Coronary artery (tissue), 2 donors: ENCODE data around the gene CROCC.

ENCODE experiments used
- DNase-seq: peaks from one replicate; pipeline ENCODE4 v3.0.0-alpha.2; 2017; ENCODE audit warnings: low spot score
- H3K27ac ChIP-seq, 2 donors: fragments of 200-600 bp; sonication (generic); one replicate each; pipeline ENCODE4 v1.5.1; 2016 to 2019
- H3K4me3 ChIP-seq: fragments of 200-600 bp; sonication (generic); 2 replicates; pipeline ENCODE4 v1.5.1; 2016; ENCODE audit warnings: mild to moderate bottlenecking, moderate library complexity
- CTCF ChIP-seq: fragments of 200-600 bp; sonication (generic); IDR thresholded peaks from one replicate; pipeline ENCODE4 v1.5.1; 2019; ENCODE audit warnings: antibody characterized with exemption

Gene CROCC

GRCh38 chr1:16992675-16993074 lies 70.9 kb downstream of the CROCC start:
- no peak overlapping the region for H3K4me3 ChIP-seq
- no peak for DNase-seq

GRCh38 chr1:16993521-16994038 lies 71.8 kb downstream of the CROCC start:
- no peak for DNase-seq
- no peak overlapping the region for H3K27ac ChIP-seq
- no peak overlapping the region for H3K4me3 ChIP-seq
- no peak for TF ChIP-seq CTCF

More at GRCh38 chr1:16992675-16993074, 70.9 kb downstream of the CROCC start:
- TF ChIP-seq CTCF = no peak
- no peak overlapping the region for H3K27ac ChIP-seq

- TF ChIP-seq CTCF = no peak
- H3K4me3 ChIP-seq = no peak overlapping the region
- no peak overlapping the region for H3K27ac ChIP-seq
- no peak for DNase-seq
Measured at GRCh38 chr1:16996845-16997244, 75.1 kb downstream of the CROCC start.

- Histone ChIP-seq H3K27ac (no peak overlapping the region), H3K4me3 (no peak overlapping the region)
- DNase-seq = no peak
- no peak for TF ChIP-seq CTCF
Measured at GRCh38 chr1:16998589-16998988, 76.9 kb downstream of the CROCC start.

- Histone ChIP-seq H3K4me3 (no peak overlapping the region), H3K27ac (no peak overlapping the region)
- no peak for TF ChIP-seq CTCF
- no peak for DNase-seq
Measured at GRCh38 chr1:16999863-17000262, 78.1 kb downstream of the CROCC start.

GRCh38 chr1:17001760-17002523 lies 80.2 kb downstream of the CROCC start:
- no peak for DNase-seq
- H3K27ac ChIP-seq = no peak overlapping the region
- H3K4me3 ChIP-seq = no peak overlapping the region
- TF ChIP-seq CTCF = no peak

GRCh38 chr1:17002524-17002902 lies 80.8 kb downstream of the CROCC start:
- TF ChIP-seq CTCF = no peak
- Histone ChIP-seq H3K27ac (no peak overlapping the region), H3K4me3 (no peak overlapping the region)
- no peak for DNase-seq
